C4-2B (cell line): Measurements from ENCODE around the gene CCDC18.

ENCODE experiments used
- CTCF ChIP-seq: fragments of 450-650 bp; conservative IDR thresholded peaks from 2 replicates; pipeline ENCODE4 v1.5.1; 2017; ENCODE audit warnings: mild to moderate bottlenecking
- ZFX ChIP-seq: fragments of 450-650 bp; IDR thresholded peaks from 2 replicates; pipeline ENCODE4 v1.6.1; 2017

- TF ChIP-seq CTCF (no peak), ZFX (no peak)
These were observed 116.1 kb downstream of the CCDC18 start for GRCh38 chr1:93296555-93297154.
